Head of caudate nucleus (tissue), 42 donors: ENCODE data around the gene SKP2.
"Not testable (repeated sequence)": the region's sequence is repeated elsewhere in the genome, so short reads cannot be mapped to it uniquely, and the experiment has no call there.

Experiments
- DNase-seq, 42 donors: peaks; one replicate each; pipeline versions ENCODE4 v3.0.0 to v3.0.0-alpha.2; 2020 to 2021; ENCODE audit warnings: mixed read lengths in 7 of 42
- intact Hi-C: fragments of 100-400 bp; cut with DNase I; formaldehyde crosslinking; loops from one replicate; pipeline ENCODE4 v1.15.0; 2022

Gene SKP2

DNA sequence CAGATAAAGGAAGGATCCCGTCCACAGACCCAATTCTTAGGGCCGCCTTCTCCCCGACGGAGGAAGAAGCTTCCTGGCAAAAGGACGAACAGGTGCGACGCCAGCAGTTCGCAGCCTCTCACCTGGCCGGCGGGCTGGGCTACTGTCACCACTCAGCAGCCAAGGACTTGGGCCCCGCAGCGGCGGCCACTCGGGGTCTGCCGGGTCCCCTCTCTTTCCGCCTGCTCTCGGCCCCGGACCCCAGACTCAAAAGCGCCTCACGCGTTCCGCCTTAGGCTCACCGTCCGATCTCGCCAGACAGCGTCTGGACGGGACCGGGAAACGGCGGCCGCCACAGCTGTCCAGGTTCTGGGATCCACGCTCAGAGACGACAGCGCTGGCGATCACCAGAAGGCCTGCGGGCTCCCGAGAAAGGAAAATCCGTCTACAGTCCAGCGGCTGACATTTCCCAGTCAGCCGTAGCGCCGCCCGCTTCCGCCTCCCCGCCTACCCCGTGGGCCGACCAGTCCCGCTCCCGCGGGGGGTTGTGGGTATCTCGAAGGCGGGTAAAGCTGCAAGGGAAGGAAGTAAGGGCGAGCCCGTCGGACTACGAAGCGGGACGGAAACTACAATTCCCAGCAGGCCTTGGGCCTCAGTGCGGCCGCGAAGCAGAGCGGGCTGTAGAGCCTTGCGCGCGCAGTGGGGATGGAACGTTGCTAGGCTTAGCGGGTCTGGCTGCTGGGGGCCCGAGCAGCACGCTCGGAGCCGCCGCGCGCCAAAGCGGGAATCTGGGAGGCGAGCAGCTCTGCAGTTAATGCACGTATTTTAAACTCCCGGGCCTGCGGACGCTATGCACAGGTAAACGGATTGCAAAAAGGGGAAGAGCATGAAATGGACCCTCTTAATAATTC is at the start of gene SKP2, which contains the start of gene LMBRD2:
SKP2 (plus strand) TSS at position 678 of the 890 bp plus-strand sequence; CDS start at position 830, 152 bp downstream.
LMBRD2 (minus strand) TSS at position 454 of the 890 bp plus-strand sequence. CDS start 8,538 bp downstream, outside the sequence.
- intact Hi-C loops, result loop anchor here (5.0 kb wide), 1 partner anchor 91 kb away; the partner anchor contains the start of gene NADK2

DNA sequence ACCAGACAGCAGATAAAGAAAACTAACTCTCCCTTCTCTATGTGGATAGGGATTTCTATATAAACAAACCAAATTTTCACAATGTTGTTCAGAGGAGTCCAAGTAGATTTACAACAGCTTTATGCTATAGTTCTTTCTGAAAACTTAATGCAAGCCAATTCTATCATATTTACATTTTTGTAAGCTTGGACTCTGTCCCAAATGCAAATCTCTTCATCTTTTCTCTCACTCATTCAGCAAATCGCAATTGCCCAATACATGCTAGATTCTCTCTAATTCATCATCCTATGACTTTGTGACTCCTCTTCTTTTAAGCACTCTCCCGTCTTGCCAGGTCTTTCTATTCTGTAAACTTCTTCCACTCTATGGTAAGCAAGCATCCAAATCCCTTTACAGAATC is 46.1 kb upstream of the SKP2 start:
- intact Hi-C loops, result no loop called here
- DNase-seq, result no peak

More for the DNA sequence above, at the start of gene SKP2, which contains the start of gene LMBRD2:
- DNase-seq, result peak; percentile 96 to 100 (median 99)

GRCh38 chr5:36108758-36109460 is 43.0 kb upstream of the SKP2 start:
- intact Hi-C loops, result no loop called here
- no peak for DNase-seq

- intact Hi-C loops, result no loop called here
- DNase-seq, result no peak
Measured at GRCh38 chr5:36111238-36111637, 40.7 kb upstream of the SKP2 start.

DNA sequence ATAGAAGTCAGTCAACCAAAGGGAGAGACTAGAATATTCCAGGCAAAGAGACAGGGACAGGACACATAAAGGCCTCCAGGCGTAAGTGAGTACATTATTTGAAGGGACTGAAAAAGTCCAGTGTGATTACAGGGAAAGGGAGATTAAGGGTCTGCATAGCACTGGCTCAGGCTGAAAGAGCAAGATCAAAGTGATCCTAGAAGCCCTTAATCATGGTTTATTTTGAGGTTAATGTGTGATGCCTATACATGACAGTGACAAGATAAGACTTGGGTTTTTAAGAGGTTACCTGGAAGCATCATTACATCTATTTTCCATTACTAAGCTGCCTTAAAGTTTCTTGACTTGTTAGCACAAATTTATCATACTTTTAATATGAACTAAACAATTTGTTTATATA is 26.0 kb upstream of the SKP2 start:
- intact Hi-C loops, result no loop called here
- DNase-seq, result no peak

- no peak for DNase-seq
- intact Hi-C loops, result no loop called here
Measured at GRCh38 chr5:36128795-36129194, 23.1 kb upstream of the SKP2 start.

DNA sequence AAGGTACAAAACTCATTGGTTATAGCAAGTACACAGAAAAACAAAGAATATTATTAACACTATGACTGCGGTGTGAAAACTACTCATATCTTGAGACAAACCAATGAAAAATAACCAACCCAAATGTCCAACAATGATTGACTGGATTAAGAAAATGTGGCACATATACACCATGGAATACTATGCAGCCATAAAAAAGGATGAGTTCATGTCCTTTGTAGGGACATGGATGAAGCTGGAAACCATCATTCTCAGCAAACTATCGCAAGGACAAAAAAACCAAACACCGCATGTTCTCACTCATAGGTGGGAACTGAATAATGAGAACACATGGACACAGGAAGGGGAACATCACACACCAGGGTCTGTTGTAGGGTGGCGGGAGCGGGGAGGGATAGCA is 22.2 kb upstream of the SKP2 start:
- intact Hi-C loops, DNase-seq: not testable (repeated sequence)

DNA sequence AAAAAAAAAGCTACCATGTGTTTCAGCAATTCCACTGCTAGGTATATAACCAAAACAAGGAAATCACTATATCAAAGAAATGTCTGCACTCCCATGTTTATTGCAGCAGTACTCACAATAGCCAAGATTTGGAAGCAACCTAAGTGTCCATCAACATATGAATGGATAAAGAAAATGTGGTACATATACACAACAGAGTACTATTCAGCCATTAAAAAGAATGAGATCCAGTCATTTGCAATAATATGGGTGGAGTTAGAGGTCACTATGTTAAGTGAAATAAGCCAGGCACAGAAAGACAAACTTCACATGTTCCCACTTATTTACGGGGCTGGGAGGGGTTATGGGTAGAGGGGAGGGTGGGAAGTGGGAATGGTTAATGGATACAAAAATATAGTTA is 18.9 kb upstream of the SKP2 start:
- intact Hi-C loops, result not testable (repeated sequence)

DNA sequence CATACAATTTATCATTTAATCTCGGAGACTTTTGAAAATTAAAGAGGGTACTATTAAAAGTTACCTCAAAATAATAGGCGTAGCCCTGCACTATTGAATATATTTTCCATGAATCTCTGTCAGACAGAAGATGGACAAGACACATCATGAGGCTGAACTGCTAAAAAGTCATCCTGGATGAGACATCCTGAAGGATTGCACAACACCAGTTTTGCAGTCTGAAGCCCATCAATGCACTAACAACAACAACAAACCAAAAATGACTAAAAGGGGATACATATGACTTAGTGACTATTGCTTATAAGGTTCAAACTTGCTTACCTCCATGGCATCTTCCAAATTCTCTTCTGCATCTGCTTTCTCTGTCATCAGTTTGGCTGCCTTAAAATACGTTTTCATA is 15.9 kb upstream of the SKP2 start:
- intact Hi-C loops, result no loop called here
- DNase-seq, result no peak

More for the DNA sequence above, 18.9 kb upstream of the SKP2 start:
- DNase-seq, result not testable (repeated sequence)

DNA sequence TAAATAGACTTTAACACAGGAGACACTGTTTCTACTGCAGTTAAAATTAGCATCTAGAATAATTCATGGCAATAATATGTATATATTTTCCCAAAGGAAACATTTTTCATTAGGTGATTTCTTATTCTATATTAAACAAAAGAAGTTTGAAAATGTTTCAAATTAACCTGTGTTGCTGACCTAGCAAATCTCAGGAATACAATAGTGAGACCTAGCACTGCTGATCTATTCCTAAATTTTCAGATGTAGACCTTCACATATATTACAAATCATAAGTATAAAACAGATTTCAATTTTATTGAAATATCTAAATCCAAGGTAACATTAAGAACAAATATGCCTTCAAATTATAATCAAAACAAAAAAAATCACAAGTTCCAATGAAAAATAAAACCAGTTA is 15.3 kb upstream of the SKP2 start:
- intact Hi-C loops, result no loop called here
- no peak for DNase-seq

DNA sequence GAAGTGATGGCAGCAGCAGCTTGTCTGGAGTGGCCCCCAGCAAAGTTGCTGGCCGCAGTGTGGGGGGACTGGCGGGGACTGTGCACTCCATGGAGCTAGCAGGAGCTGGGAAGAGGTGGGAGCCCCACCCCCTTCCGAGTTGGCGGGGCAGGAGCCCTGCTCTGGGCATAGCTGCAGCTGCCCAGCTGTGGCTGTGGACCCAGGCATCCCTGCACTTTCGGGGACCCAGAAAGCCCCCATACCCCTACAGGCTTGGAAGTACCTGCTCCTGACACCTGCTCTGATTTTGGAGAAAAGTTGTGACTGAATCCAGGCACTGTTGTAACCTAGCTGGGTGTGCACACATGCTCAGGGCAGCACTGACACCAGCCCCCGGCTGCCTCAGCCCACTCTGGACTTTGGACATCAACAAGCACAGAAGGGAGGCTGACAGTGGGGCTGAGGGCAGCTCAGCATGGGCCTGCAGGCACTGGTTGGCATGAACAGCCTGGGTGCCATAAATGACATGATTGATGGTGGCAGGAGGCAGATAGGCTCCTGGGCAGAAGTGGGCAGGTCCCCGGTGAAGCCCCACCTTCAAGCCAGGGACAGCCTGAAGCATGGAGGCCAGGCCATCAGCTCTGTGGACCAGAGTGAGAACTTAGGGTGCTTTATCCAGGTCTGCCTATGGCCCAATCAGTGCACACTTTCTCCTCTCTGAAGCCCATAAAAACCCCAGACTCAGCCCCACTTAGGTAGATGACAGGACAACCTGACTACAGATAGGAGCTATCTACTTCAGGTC is 12.8 kb upstream of the SKP2 start:
- no peak for DNase-seq
- intact Hi-C loops, result no loop called here

- intact Hi-C loops, result no loop called here
- DNase-seq, result no peak
Measured at GRCh38 chr5:36145311-36145710, 6.6 kb upstream of the SKP2 start.

GRCh38 chr5:36146390-36146789 is 5.5 kb upstream of the SKP2 start:
- intact Hi-C loops, result no loop called here
- DNase-seq, result no peak

DNA sequence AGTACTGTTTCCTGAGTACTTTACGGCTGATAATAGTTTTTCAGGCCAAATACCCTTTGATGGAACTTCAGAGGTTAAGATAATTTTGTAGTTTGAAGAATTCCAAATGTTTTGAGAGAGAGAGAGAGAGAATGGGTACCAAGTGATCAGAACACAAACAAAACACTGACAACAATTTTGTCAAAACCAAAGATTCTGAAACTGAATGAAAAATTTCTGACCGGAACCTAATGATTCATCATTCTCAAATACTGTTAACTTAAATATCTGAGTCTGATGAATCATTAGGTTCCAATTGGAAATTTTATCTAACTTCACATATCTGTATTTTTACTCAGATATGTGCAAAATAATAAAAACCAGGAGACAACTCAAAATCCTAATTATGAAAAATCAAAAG is 4.2 kb upstream of the SKP2 start:
- DNase-seq, result no peak
- intact Hi-C loops, result no loop called here

DNA sequence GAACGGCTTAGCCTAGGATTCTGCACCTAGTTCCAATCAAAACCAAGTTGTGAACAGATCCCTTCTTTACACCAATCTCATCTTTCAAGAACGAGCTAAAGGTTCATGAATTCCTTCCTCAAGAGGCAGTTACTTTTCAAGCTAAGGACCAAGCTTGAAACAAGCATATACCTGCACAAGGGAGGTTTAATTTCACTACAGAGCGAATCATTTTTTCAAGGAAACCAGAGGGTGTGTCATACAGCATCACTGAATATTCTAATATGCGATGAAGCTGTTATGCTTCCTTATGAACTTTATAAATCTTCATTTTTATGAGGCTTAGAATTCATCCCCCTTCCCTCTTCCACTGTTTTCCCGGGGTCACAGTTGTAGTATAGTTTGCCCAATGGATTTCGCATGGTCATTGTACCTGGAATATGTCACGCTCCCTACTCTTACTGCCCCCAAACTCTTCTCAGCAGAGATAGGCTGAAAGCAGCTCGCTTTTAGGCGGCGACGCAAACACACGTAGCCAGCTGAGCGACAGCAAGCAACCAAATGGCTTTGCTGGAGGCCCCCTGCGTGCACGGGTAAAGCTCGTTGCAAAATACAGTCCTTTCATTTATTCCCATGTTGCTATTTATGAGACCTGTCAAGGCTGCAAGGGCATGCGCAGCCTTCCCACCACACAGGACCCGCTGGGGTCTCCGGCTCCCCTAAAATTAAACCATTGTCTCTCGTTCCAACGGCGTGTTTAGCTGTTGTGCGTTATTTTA is 1.1 kb upstream of the SKP2 start:
- DNase-seq, result peak; percentile 38 to 84 (median 68)
- intact Hi-C loops, result loop anchor here (5.0 kb wide), 1 partner anchor 91 kb away; the partner anchor contains the start of gene NADK2

DNA sequence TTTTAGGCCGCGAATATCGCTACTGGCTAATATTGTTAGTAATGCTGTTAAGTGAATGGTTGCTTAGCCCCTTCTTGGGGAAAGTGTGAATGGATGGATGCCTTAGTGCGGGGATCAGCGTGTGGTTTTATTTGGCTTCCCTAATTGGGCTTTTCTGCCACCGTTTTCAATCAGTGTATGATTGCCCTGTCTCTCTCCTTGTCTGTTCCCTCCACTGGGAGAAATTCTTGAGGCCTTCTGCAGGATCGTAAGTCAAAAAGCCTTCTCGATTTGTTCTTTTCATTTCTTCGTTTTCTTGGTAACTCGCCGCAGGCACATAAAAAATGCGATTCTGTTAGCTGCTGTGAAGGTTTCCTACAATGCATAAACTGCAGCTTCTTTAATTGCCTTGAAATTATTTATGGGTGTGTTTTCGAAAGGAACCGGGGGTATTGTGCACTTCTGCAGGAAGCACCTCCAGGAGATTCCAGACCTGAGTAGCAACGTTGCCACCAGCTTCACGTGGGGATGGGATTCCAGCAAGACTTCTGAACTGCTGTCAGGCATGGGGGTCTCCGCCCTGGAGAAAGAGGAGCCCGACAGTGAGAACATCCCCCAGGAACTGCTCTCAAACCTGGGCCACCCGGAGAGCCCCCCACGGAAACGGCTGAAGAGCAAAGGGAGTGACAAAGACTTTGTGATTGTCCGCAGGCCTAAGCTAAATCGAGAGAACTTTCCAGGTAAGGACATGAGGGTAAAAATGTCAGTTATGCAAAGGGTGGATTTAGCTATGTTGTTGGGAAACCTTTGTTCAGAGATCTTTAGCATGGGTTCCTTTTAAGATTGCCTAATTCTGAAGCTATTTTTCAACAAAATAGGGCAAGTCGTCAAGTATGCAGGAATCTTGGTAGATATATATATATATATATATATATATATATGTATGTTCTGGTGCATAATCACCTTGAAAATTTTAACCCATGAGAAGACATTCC is 700 bp downstream of the SKP2 start:
- peak in 3 of 42 donors; percentile 6 to 26 (median 11) for DNase-seq
- intact Hi-C loops, result loop anchor here (5.0 kb wide), 1 partner anchor 90 kb away; the partner anchor contains the start of gene NADK2

DNA sequence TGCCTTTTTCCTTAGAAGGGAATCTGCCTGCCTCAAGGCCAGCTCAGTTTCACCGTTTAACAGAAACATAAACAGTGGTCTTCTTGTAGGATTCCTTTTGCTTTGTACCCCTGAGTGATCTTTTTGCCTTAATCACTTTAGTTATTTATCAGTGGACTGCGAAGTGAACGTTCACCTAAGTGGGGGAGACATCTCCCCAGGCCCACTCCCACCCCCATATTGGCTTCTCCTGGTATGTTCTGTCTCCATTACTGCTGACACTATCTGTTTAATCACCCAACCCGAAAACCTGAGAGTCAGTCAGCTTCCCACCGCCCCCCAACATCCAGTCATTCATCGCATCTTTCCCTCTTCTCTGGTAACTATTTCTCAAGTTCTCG is 1.4 kb downstream of the SKP2 start:
- no peak for DNase-seq
- intact Hi-C loops, result loop anchor here (5.0 kb wide), 1 partner anchor 89 kb away; the partner anchor contains the start of gene NADK2
